H9 (cell line): Measurements from ENCODE around the gene GATA6. TPM values are rescaled to one million over a fixed set of nuclear protein-coding genes. Genes with fewer than 3 reads are reported as not detected.
"Not testable (repeated sequence)": the region's sequence is repeated elsewhere in the genome, so short reads cannot be mapped to it uniquely, and the experiment has no call there.

Source experiments
- DNase-seq: peaks from one replicate; pipeline ENCODE4 v3.0.0-alpha.2; 2017
- H2AFZ ChIP-seq: one replicate; pipeline ENCODE4 v1.6.1; 2013; ENCODE audit warnings: mild to moderate bottlenecking, low read length, control low read depth, moderate library complexity
- H2AK5ac ChIP-seq: 2 replicates; pipeline ENCODE4 v1.6.1; 2013; ENCODE audit warnings: low read length, control low read depth, mixed read lengths; ENCODE audit not compliant: insufficient read length
- H2BK120ac ChIP-seq: one replicate; pipeline ENCODE4 v1.6.1; 2013; ENCODE audit warnings: low read depth, mild to moderate bottlenecking, low read length, control low read depth, inconsistent platforms; ENCODE audit not compliant: poor library complexity, severe bottlenecking
- H2BK12ac ChIP-seq: 2 replicates; pipeline ENCODE4 v1.6.1; 2013; ENCODE audit warnings: low read length, control low read depth, mixed read lengths, low read depth; ENCODE audit not compliant: insufficient read length
- H2BK15ac ChIP-seq: 2 replicates; pipeline ENCODE4 v1.6.1; 2013; ENCODE audit warnings: low read depth, low read length, control low read depth
- H2BK20ac ChIP-seq: one replicate; pipeline ENCODE4 v1.6.1; 2013; ENCODE audit warnings: low read depth, mild to moderate bottlenecking, low read length, control low read depth, inconsistent platforms; ENCODE audit not compliant: poor library complexity, severe bottlenecking
- H2BK5ac ChIP-seq: 2 replicates; pipeline ENCODE4 v1.6.1; 2013; ENCODE audit warnings: low read length, control low read depth, mixed read lengths; ENCODE audit not compliant: insufficient read length
- H3K14ac ChIP-seq: 2 replicates; pipeline ENCODE4 v1.6.1; 2013; ENCODE audit warnings: low read length, control low read depth; ENCODE audit not compliant: insufficient read depth
- H3K18ac ChIP-seq: 2 replicates; pipeline ENCODE4 v1.6.1; 2013; ENCODE audit warnings: low read depth, mild to moderate bottlenecking, mixed read lengths, low read length, control low read depth; ENCODE audit not compliant: insufficient read length
- H3K23ac ChIP-seq: 2 replicates; pipeline ENCODE4 v1.6.1; 2013; ENCODE audit warnings: low read length, control low read depth, mixed read lengths, low read depth; ENCODE audit not compliant: insufficient read length
- H3K23me2 ChIP-seq: 2 replicates; pipeline ENCODE4 v1.6.1; 2013; ENCODE audit warnings: low read depth, mild to moderate bottlenecking, mixed read lengths, low read length, control low read depth; ENCODE audit not compliant: insufficient read length, poor library complexity, severe bottlenecking
- H3K27ac ChIP-seq: 2 replicates; pipeline ENCODE4 v1.5.1; 2013; ENCODE audit warnings: low read length, control low read depth, mixed read lengths, low read depth; ENCODE audit not compliant: insufficient read length
- H3K27me3 ChIP-seq: 2 replicates; pipeline ENCODE4 v1.6.1; 2013; ENCODE audit warnings: low read length, control low read depth, inconsistent platforms; ENCODE audit not compliant: insufficient read depth
- H3K4ac ChIP-seq: 2 replicates; pipeline ENCODE4 v1.6.1; 2013; ENCODE audit warnings: low read depth, mild to moderate bottlenecking, control low read depth, inconsistent platforms, low read length, moderate library complexity
- H3K4me1 ChIP-seq: 2 replicates; pipeline ENCODE4 v1.6.1; 2013; ENCODE audit warnings: low read length, control low read depth, inconsistent platforms; ENCODE audit not compliant: insufficient read depth
- H3K4me2 ChIP-seq: 2 replicates; pipeline ENCODE4 v1.6.1; 2013; ENCODE audit warnings: low read length, control low read depth, mixed read lengths; ENCODE audit not compliant: insufficient read length, insufficient read depth
- H3K56ac ChIP-seq: 2 replicates; pipeline ENCODE4 v1.6.1; 2013; ENCODE audit warnings: low read depth, mild to moderate bottlenecking, mixed read lengths, low read length, control low read depth; ENCODE audit not compliant: insufficient read length
- H3K79me1 ChIP-seq: 2 replicates; pipeline ENCODE4 v1.6.1; 2013; ENCODE audit warnings: low read depth, mild to moderate bottlenecking, moderate library complexity, low read length, control low read depth, inconsistent platforms; ENCODE audit not compliant: insufficient read depth, poor library complexity, severe bottlenecking
- H3K79me2 ChIP-seq: 2 replicates; pipeline ENCODE4 v1.6.1; 2013; ENCODE audit warnings: low read length, control low read depth, inconsistent platforms; ENCODE audit not compliant: insufficient read depth
- H3K9ac ChIP-seq: 2 replicates; pipeline ENCODE4 v1.6.1; 2013; ENCODE audit warnings: low read length, control low read depth, mixed read lengths; ENCODE audit not compliant: insufficient read length; ENCODE audit errors: extremely low read depth
- H3K9me3 ChIP-seq: one replicate; pipeline ENCODE4 v1.6.1; 2013; ENCODE audit warnings: low read depth, low read length, inconsistent platforms; ENCODE audit not compliant: control insufficient read depth
- H3T11ph ChIP-seq: one replicate; pipeline ENCODE4 v1.6.1; 2013; ENCODE audit warnings: mild to moderate bottlenecking, low read length, control low read depth, inconsistent platforms
- H4K20me1 ChIP-seq: one replicate; pipeline ENCODE4 v1.6.1; 2013; ENCODE audit not compliant: control insufficient read depth, insufficient read length, insufficient read depth
- H4K5ac ChIP-seq: 2 replicates; pipeline ENCODE4 v1.6.1; 2013; ENCODE audit warnings: low read depth, mild to moderate bottlenecking, mixed read lengths, low read length, control low read depth; ENCODE audit not compliant: insufficient read length
- H4K8ac ChIP-seq: replicated peaks from 2 replicates; pipeline ENCODE4 v1.6.1; 2013; ENCODE audit warnings: low read length, control low read depth, mixed read lengths, low read depth; ENCODE audit not compliant: insufficient read length
- H4K91ac ChIP-seq: 2 replicates; pipeline ENCODE4 v1.6.1; 2013; ENCODE audit warnings: low read depth, mild to moderate bottlenecking, moderate library complexity, mixed read lengths, low read length, control low read depth; ENCODE audit not compliant: insufficient read length
- H3K27ac Mint-ChIP-seq, 3 experiments: 2 replicates in 2 of 3; 3 replicates in 1 of 3; pipeline ENCODE4 v1.8.0; 2020 to 2021; ENCODE audit warnings: mixed read lengths in 3 of 3, mild to moderate bottlenecking in 1 of 3, moderate library complexity in 1 of 3
- H3K27me3 Mint-ChIP-seq: 2 replicates; pipeline ENCODE4 v1.8.0; 2021; ENCODE audit warnings: low read depth, mild to moderate bottlenecking, moderate library complexity, mixed read lengths
- H3K36me3 Mint-ChIP-seq, 3 experiments: 2 replicates in 2 of 3; 3 replicates in 1 of 3; pipeline ENCODE4 v1.8.0; 2020 to 2021; ENCODE audit warnings: low read depth in 3 of 3, mixed read lengths in 3 of 3; ENCODE audit not compliant: insufficient read depth in 1 of 3
- H3K4me1 Mint-ChIP-seq, 2 experiments: 2 replicates each; pipeline ENCODE4 v1.8.0; 2020; ENCODE audit warnings: mixed read lengths in 2 of 2
- H3K4me3 Mint-ChIP-seq, 2 experiments: 2 replicates in 1 of 2; 3 replicates in 1 of 2; pipeline ENCODE4 v1.8.0; 2020 to 2021; ENCODE audit warnings: mild to moderate bottlenecking in 2 of 2, mixed read lengths in 2 of 2, moderate library complexity in 1 of 2
- H3K9me3 Mint-ChIP-seq, 2 experiments: 2 replicates in 1 of 2; 3 replicates in 1 of 2; pipeline ENCODE4 v1.8.0; 2020; ENCODE audit warnings: mild to moderate bottlenecking in 2 of 2, mixed read lengths in 2 of 2, moderate library complexity in 1 of 2
- WGBS: extraction: QIAGEN DNeasy Blood & Tissue Kit; methylation state at CpG from one replicate; pipeline ENCODE4 v1.1.7; 2013; ENCODE audit warnings: missing lambda C conversion rate, low lambda C conversion rate, mixed read lengths; ENCODE audit not compliant: insufficient read length; ENCODE audit errors: extremely low coverage; 5-methylcytosine and 5-hydroxymethylcytosine counted together
- total RNA-seq: library from RNA; stranded (reverse); gene quantifications from 2 replicates; pipeline ENCODE4 v1.2.1, GENCODE V29; 2021
- TF ChIP-seq, protein P1 (sequence below): fragments of 200-600 bp; sonication (generic); conservative IDR thresholded peaks from 3 replicates; pipeline ENCODE4 v1.8.0; 2021; ENCODE audit warnings: antibody characterized with exemption, mild to moderate bottlenecking

Gene GATA6
- total RNA-seq, 1 experiment from 2014 or later: not detected

DNA sequence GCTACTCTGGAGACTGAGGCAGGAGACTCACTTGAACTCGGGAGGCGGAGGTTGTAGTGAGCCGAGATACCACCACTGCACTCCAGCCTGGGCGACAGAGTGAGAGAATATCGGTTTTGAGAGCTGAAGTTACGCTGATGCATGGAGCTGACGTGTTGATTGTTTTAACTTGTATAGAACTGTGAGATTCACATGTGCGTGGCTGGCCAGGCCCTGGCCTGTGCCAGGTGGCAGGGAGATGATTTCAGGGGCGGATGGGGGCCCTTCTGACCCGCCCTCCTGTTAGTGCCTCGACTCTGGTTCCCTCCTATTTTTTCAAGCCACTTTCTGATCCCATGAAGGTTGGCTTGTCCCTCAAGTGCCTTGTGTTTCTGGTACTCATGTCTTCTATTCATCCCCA, 25.7 kb downstream of the GATA6 start:
- peaks cover 11 to 25% of the 10 kb centered on the region in 2 experiments for H3K4me1 Mint-ChIP-seq
- no peak overlapping the region for H3K14ac ChIP-seq
- no peaks in the 10 kb centered on the region for H4K20me1 ChIP-seq
- no peak overlapping the region for H3K4me3 Mint-ChIP-seq
- no peak overlapping the region for H2BK12ac ChIP-seq
- DNase-seq: no peak
- no peak overlapping the region for H3K4ac ChIP-seq
- H3K23ac ChIP-seq: no peak overlapping the region
- H3K4me1 ChIP-seq: no peaks in the 10 kb centered on the region
- no peak overlapping the region for H2BK20ac ChIP-seq
- no peak overlapping the region for H3K4me2 ChIP-seq
- H3K23me2 ChIP-seq: no peaks in the 10 kb centered on the region
- H3K79me1 ChIP-seq: no peaks in the 10 kb centered on the region
- H2AFZ ChIP-seq: no peak overlapping the region
- H3K36me3 Mint-ChIP-seq: no peaks in the 10 kb centered on the region
- no peak overlapping the region for H2BK120ac ChIP-seq
- H3K27ac ChIP-seq: no peak overlapping the region
- H3K27me3 Mint-ChIP-seq: peaks cover 22% of the 10 kb centered on the region
- H3K9me3 Mint-ChIP-seq: no peaks in the 10 kb centered on the region
- no peak overlapping the region for H4K91ac ChIP-seq
- H4K5ac ChIP-seq: no peak overlapping the region
- H4K8ac ChIP-seq: no peak overlapping the region
- no peaks in the 10 kb centered on the region for H3K79me2 ChIP-seq
- no peaks in the 10 kb centered on the region for H3K27me3 ChIP-seq
- no peak overlapping the region for H3K56ac ChIP-seq
- no peak overlapping the region for H3K9ac ChIP-seq
- H3K18ac ChIP-seq: no peak overlapping the region
- no peak overlapping the region for H3T11ph ChIP-seq
- no peak overlapping the region for H2BK15ac ChIP-seq
- TF ChIP-seq, protein P1, sequence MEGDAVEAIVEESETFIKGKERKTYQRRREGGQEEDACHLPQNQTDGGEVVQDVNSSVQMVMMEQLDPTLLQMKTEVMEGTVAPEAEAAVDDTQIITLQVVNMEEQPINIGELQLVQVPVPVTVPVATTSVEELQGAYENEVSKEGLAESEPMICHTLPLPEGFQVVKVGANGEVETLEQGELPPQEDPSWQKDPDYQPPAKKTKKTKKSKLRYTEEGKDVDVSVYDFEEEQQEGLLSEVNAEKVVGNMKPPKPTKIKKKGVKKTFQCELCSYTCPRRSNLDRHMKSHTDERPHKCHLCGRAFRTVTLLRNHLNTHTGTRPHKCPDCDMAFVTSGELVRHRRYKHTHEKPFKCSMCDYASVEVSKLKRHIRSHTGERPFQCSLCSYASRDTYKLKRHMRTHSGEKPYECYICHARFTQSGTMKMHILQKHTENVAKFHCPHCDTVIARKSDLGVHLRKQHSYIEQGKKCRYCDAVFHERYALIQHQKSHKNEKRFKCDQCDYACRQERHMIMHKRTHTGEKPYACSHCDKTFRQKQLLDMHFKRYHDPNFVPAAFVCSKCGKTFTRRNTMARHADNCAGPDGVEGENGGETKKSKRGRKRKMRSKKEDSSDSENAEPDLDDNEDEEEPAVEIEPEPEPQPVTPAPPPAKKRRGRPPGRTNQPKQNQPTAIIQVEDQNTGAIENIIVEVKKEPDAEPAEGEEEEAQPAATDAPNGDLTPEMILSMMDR: no peak
- H2AK5ac ChIP-seq: no peak overlapping the region
- no peak overlapping the region for H2BK5ac ChIP-seq
- no CpG with 5 or more reads among the region's 11 CpGs for WGBS
- H3K9me3 ChIP-seq: no peaks in the 10 kb centered on the region
- H3K27ac Mint-ChIP-seq: no peak overlapping the region

DNA sequence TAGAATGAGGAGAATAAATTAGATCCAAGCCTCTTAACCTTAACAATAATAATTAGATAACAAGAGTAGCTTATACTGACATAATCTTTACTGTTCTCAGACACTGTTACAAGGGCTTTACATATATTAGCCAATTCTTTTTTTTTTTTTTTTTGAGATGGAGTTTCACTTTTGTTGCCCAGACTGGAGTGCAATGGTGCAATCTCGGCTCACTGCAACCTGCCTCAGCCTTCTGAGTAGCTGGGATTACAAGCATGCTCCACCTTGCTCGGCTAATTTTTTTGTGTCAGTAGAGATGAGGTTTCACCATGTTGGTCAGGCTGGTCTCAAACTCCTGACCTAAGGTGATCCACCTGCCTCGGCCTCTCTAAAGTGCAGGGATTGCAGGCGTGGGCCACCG, 27.6 kb downstream of the GATA6 start:
- H2BK20ac ChIP-seq, H3K4ac ChIP-seq, H3K79me1 ChIP-seq, H2AK5ac ChIP-seq, H3K4me2 ChIP-seq, H3K27me3 ChIP-seq, H3K23ac ChIP-seq, H3K14ac ChIP-seq, H2BK5ac ChIP-seq, H2BK12ac ChIP-seq, H3K9ac ChIP-seq, DNase-seq, H2BK15ac ChIP-seq, H4K20me1 ChIP-seq, H2BK120ac ChIP-seq, H3K4me1 ChIP-seq, H3K27ac ChIP-seq, H3K36me3 Mint-ChIP-seq, H3K56ac ChIP-seq, H3K9me3 ChIP-seq, H3K9me3 Mint-ChIP-seq, H3K79me2 ChIP-seq, H3T11ph ChIP-seq, H3K18ac ChIP-seq, H4K5ac ChIP-seq, H2AFZ ChIP-seq, H4K8ac ChIP-seq, H3K27ac Mint-ChIP-seq, H3K4me3 Mint-ChIP-seq, H3K23me2 ChIP-seq, H4K91ac ChIP-seq: not testable (repeated sequence)
- WGBS: no CpG with 5 or more reads among the region's 5 CpGs
- Mint-ChIP-seq H3K27me3 (peaks cover 18% of the 10 kb centered on the region), H3K4me1 (peaks cover 11 to 25% of the 10 kb centered on the region in 2 experiments)
